HEK293 (cell line): ENCODE results near the gene CEP295NL.

ENCODE experiments used
- CTCF ChIA-PET: fragments of 350-600 bp; formaldehyde crosslinking; extraction: SDS; loops from one replicate; lab custom pipeline; 2021; ENCODE audit warnings: antibody characterized with exemption; lab: Yijun Ruan, JAX
- POLR2A ChIA-PET: fragments of 300-600 bp; formaldehyde crosslinking; extraction: SDS; loops from one replicate; lab custom pipeline; 2020; ENCODE audit warnings: antibody characterized with exemption, inconsistent platforms; lab: Yijun Ruan, JAX
- H3K27ac ChIP-seq: fragments of 200-500 bp; sonication (Bioruptor generic); 2 replicates; pipeline ENCODE4 v1.5.1; 2014; ENCODE audit warnings: low read depth, low read length, control low read depth, inconsistent platforms; ENCODE audit errors: extremely low read depth
- H3K36me3 ChIP-seq, 2 experiments: fragments of 200-500 bp in 1 of 2; sonication (Bioruptor generic) in 1 of 2; 1 replicate in 1 of 2; 2 replicates in 1 of 2; pipeline ENCODE4 v1.5.1; 2014 to 2017; ENCODE audit warnings: inconsistent platforms in 2 of 2, low read length in 2 of 2; ENCODE audit not compliant: control insufficient read depth in 2 of 2, insufficient read depth in 1 of 2
- H3K4me1 ChIP-seq: fragments of 200-500 bp; sonication (Bioruptor generic); 2 replicates; pipeline ENCODE4 v1.5.1; 2014; ENCODE audit warnings: mild to moderate bottlenecking, low read length, inconsistent platforms; ENCODE audit not compliant: control insufficient read depth, insufficient read depth
- H3K4me3 ChIP-seq: 2 replicates; pipeline ENCODE4 v1.5.1; 2011; ENCODE audit warnings: low read depth, mild to moderate bottlenecking, control low read depth, low read length, moderate library complexity
- H3K9me3 ChIP-seq: fragments of 200-500 bp; sonication (Bioruptor generic); 2 replicates; pipeline ENCODE4 v1.5.1; 2014; ENCODE audit warnings: low read depth, low read length, inconsistent platforms; ENCODE audit not compliant: control insufficient read depth, insufficient read depth
- AEBP2 ChIP-seq: fragments of 450-650 bp; formaldehyde crosslinking; IDR thresholded peaks from 2 replicates; pipeline ENCODE4 v1.5.1; 2016; ENCODE audit warnings: missing biosample characterization, missing genetic modification characterization, borderline replicate concordance
- HIC1 ChIP-seq: fragments of 450-650 bp; formaldehyde crosslinking; IDR thresholded peaks from 2 replicates; pipeline ENCODE4 v1.5.1; 2016; ENCODE audit warnings: missing biosample characterization, missing genetic modification characterization
- SETDB1 ChIP-seq: IDR thresholded peaks from one replicate; pipeline ENCODE4 v1.6.1; 2017; ENCODE audit warnings: mild to moderate bottlenecking, low read length, moderate library complexity, mixed read lengths; ENCODE audit not compliant: insufficient read length
- ZBTB49 ChIP-seq: fragments of 450-650 bp; formaldehyde crosslinking; IDR thresholded peaks from 2 replicates; pipeline ENCODE4 v1.5.1; 2016; ENCODE audit warnings: missing biosample characterization, missing genetic modification characterization, low read depth
- ZNF157 ChIP-seq: fragments of 450-650 bp; formaldehyde crosslinking; IDR thresholded peaks from 2 replicates; pipeline ENCODE4 v1.5.1; 2016; ENCODE audit warnings: missing biosample characterization, missing genetic modification characterization
- ZNF280C ChIP-seq: fragments of 450-650 bp; formaldehyde crosslinking; IDR thresholded peaks from 2 replicates; pipeline ENCODE4 v1.5.1; 2016; ENCODE audit warnings: missing biosample characterization, missing genetic modification characterization
- ZNF335 ChIP-seq: fragments of 450-650 bp; formaldehyde crosslinking; conservative IDR thresholded peaks from 2 replicates; pipeline ENCODE4 v1.5.1; 2016; ENCODE audit warnings: missing biosample characterization, missing genetic modification characterization
- ZNF513 ChIP-seq: fragments of 450-650 bp; IDR thresholded peaks from 2 replicates; pipeline ENCODE4 v1.5.1; 2018; ENCODE audit warnings: missing biosample characterization, missing genetic modification characterization
- ZNF610 ChIP-seq: fragments of 450-650 bp; formaldehyde crosslinking; IDR thresholded peaks from 2 replicates; pipeline ENCODE4 v1.5.1; 2016; ENCODE audit warnings: missing biosample characterization, missing genetic modification characterization, borderline replicate concordance
- ZNF837 ChIP-seq: fragments of 450-650 bp; formaldehyde crosslinking; IDR thresholded peaks from 2 replicates; pipeline ENCODE4 v1.5.1; 2016; ENCODE audit warnings: missing biosample characterization, missing genetic modification characterization

CEP295NL gene

GRCh38 chr17:78884876-78885667 is 17.9 kb downstream of the CEP295NL start (continued):
- TF ChIP-seq ZNF280C (tag by site-specific recombination) (no peak), AEBP2 (no peak), ZNF513 (no peak), ZNF610 (tag by site-specific recombination) (no peak)

- ChIA-PET CTCF (interaction anchor here (0.6 to 1.7 kb wide), 2 partner anchors 19 to 69 kb away, joined by 4 to 7 read pairs; no protein-coding TSS in a partner anchor), POLR2A (interaction anchor here (1.0 kb wide), 2 partner anchors 11 to 87 kb away, joined by 3 read pairs; no protein-coding TSS in a partner anchor)
- TF ChIP-seq ZNF280C (tag by site-specific recombination) (no peak), ZNF157 (tag by site-specific recombination) (no peak), ZNF837 (no peak), ZBTB49 (tag by site-specific recombination) (no peak), HIC1 (no peak), ZNF335 (tag by site-specific recombination) (no peak), SETDB1 (no peak)
- Histone ChIP-seq H3K36me3 (no peaks in the 10 kb centered on the region), H3K4me1 (0 out of 2 replicates have a peak, but pooled peaks cover 2% of the 10 kb centered on the region), H3K27ac (no peak overlapping the region), H3K9me3 (no peaks in the 10 kb centered on the region), H3K4me3 (no peak overlapping the region)
Measured at GRCh38 chr17:78884148-78884825, 18.7 kb downstream of the CEP295NL start.
